HG02588 (cell line): Measurements from ENCODE around the gene TIGD6.
"Not testable (repeated sequence)": the region's sequence is repeated elsewhere in the genome, so short reads cannot be mapped to it uniquely, and the experiment has no call there.

Experiments
- ATAC-seq: cut with Tn5 transposase; IDR thresholded peaks from one replicate; pipeline ENCODE4 v1.9.1; 2021; ENCODE audit warnings: mild to moderate bottlenecking, moderate library complexity; ENCODE audit not compliant: unreplicated experiment

Gene TIGD6

GRCh38 chr5:150000256-150000989 is at the start of gene TIGD6, which contains the start of gene HMGXB3:
Gene TIGD6 (minus strand): TSS chr5:150000654. CDS start chr5:149996348, 4,306 bp downstream.
Gene HMGXB3 (plus strand): TSS chr5:150000739. CDS start chr5:150004853, 4,114 bp downstream.
- peak; percentile 81 for ATAC-seq

DNA sequence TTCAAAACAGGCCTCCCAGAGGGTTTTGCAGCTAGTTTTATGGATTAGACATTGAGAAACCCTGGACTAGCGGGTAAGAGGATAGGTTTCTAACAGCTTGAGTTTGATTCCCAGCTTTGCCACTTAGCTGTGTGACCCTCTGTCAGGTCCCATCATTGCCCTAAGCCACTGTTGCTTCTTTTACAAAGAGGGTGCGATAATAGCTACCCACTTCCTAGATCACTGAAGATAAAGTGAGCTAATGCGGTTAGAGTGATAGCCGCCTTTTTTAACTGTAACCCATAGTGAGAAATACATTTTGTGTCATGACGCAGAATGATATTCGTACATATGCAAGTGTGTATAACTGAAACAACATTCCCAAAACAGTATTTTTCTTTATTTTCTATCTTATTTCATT is 45.6 kb upstream of the TIGD6 start:
- no peak for ATAC-seq

- ATAC-seq = no peak
Measured at GRCh38 chr5:150045549-150045948, 45.1 kb upstream of the TIGD6 start.

- ATAC-seq = no peak
Measured at GRCh38 chr5:150044712-150045111, 44.3 kb upstream of the TIGD6 start.

GRCh38 chr5:150044329-150044681 is 43.9 kb upstream of the TIGD6 start:
- ATAC-seq = no peak

DNA sequence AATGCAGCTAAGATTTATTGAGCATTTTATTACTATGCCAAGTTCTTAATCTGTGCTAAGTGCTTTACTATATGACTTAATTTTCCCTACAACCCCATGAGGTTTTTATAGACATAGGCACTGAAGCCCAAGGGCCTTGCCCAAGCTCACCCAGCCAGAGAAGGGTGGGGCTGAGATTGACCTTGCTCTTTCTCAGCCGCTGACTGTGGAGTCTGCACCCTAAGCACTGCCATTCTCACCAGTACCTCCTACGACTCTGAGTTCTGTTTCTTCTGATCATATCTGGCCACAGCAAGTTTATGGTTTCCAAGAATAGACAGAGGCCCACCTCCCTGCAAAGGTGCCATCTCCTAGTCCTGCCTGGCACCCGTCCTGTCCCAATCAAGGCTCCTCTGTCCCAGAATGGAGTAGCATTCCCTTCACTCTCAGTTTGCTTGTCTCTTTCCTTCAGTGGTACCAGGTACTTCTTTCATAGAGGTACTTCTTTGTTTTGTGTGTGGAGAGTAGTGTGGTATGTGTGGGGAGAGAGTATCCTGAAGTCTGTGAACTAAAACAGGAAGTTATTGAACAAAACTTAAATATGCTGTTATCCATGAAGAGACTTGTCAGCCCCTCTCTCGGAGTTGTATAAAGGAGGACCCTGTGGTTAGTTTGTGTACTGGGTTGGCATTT is 43.3 kb upstream of the TIGD6 start:
- no peak for ATAC-seq

- ATAC-seq = no peak
Measured at GRCh38 chr5:150042459-150042858, 42.0 kb upstream of the TIGD6 start.

- no peak for ATAC-seq
Measured at GRCh38 chr5:150038547-150038946, 38.1 kb upstream of the TIGD6 start.

- ATAC-seq = no peak
Measured at GRCh38 chr5:150036513-150036912, 36.1 kb upstream of the TIGD6 start.

DNA sequence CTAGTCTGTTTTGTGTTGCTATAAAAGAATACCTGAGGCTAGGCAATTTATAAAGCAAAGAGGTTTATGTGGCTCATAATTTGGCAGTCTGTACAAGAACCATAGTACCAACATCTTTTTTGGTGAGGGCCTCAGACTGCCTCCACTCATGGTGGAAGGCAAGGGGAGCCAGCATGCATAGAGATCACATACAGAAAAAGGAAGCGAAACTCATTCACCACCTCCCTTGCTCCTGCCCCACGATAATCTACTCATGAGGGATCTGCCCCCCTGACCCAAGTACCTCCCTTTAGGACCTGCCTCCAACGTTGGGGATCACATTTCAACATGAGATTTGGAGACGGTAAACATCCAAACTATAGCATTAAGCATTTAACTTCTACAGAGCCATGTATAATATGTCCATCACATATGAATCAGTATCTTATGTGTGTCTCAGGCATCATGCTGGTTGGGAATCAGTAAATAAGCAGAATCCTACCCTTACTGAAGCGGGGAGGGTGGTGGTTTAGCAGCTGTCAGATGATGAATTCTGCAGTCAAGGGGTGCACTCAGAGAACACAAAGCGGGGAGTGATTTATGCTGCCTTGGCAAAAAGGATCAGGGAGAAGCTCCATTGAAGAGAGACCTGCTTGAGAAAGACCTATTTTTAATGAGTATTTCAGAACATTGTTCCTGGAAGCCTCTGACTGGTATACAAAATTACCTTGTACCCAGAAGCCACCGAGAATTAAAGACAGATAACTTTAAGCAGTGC is 34.9 kb upstream of the TIGD6 start:
- peak; percentile 88 for ATAC-seq

DNA sequence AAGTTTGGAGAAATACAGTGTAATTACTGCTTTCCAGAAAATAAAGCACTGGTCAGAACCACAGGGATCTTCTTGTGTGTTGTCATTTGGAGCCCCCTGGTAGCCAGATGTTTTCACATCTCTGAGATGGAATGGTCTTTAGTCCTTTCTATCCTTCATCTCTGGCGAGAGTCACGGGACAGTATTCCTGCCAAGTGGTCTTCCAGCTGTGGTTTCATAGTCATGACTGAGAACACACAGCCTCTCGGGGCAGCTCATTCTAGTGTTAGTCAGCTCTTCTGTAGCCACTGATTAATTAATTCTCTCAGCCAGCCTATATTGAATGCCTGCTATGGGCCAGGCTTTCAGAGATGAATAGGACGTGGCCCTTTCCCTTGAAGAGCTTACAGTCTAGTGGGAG is 34.2 kb upstream of the TIGD6 start:
- ATAC-seq = no peak

DNA sequence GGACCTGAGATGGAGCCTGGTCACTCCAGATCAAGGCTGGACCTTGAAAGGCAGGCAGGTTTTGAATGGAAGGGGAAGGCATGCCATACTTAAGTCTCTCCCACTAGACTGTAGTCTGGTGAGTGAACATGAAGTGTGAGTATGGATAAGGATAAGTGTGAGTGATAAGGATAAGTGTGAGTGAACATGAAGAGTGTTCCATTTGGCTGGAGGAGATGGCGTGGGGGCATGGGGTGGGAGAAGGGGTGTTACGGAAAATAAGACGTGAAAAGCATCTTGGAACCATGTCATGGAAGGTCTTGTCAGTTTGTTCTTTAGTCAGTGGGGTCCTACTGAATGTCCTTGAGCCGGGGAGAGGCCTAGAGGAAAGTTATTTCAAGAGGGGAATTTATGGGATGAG is 32.9 kb upstream of the TIGD6 start:
- no peak for ATAC-seq

DNA sequence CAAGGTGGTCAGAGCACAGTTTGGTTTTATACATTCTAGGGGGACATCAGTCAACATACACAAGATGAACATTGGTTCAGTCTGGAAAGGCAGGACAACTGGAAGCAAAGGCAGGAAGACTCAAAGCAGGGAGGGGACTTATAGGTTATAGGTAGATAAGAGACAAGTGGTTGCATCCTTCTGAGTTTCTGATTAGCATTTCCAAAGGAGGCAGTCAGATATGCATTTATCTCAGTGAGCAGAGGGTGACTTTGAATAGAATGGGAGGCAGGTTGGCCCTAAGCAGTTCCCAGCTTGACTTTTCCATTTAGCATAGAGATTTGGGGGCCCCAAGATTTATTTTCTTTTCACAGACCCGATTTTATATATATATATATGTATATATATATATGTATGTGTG is 27.6 kb upstream of the TIGD6 start:
- not testable (repeated sequence) for ATAC-seq

DNA sequence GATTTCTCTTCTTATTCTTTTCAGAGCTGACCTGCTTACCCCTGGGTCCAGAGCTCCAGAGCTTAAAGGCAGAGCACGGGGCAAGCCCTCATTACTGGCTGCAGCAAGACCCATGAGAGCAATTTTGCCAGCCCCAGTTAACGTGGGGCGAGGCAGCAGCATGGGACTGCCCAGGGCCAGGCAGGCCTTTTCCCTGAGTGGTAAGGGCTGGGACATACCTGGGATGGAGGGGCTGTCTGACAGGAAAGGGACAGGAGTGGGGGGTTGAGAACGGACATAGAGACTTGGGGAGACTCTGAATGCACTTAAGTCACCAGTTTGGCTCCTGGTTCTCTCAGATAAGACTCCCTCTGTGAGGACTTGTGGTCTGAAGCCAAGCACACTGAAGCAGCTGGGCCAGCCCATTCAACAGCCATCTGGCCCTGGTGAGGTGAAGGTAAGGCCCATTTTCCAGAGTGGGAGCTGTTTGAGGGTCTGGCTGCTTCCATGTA is 26.3 kb upstream of the TIGD6 start:
- no peak for ATAC-seq

- no peak for ATAC-seq
Measured at GRCh38 chr5:150024346-150024984, 24.0 kb upstream of the TIGD6 start.

- ATAC-seq = no peak
Measured at GRCh38 chr5:150023136-150023535, 22.7 kb upstream of the TIGD6 start.

GRCh38 chr5:150022681-150023080 is 22.2 kb upstream of the TIGD6 start:
- no peak for ATAC-seq

DNA sequence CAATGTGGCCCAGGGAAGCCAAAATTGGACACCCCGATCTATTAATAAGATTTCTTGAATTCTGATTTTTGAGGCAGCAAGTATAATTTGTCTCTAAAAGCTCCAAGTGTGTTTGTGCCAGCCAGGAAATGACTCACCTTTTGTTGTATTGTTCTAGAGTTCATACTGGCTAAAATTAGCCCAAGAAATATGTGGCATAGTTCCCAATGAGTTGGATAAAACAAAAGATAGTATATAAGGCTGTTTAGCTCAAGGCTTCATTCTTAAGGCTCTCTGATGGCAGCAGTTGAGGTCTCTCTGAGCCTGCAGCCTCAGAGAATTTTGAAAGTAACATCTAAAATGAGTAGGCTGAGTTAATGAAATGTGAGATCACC is 21.7 kb upstream of the TIGD6 start:
- ATAC-seq = no peak

- ATAC-seq = no peak
Measured at GRCh38 chr5:150021491-150022157, 21.2 kb upstream of the TIGD6 start.

- ATAC-seq = no peak
Measured at GRCh38 chr5:150020249-150020648, 19.8 kb upstream of the TIGD6 start.
